Measurements from ENCODE around the gene NAA20. TPM values are rescaled to one million over a fixed set of nuclear protein-coding genes. Genes with fewer than 3 reads are reported as not detected.

The NAA20 gene
- total and polyA plus RNA-seq, 2 of the 13 experiments (the other 11 are each of a cell fraction or from before 2014, with no cell fraction given) = 81.9 to 82.8 TPM

- TF ChIP-seq IRF9 (CRISPR knock-in tag; IDR thresholded peaks at IDR 0.05; ENCODE audit: borderline replicate concordance) = no peak; the same call in 1 of the 2 replicates
- TF ChIP-seq YEATS4 (CRISPR knock-in tag; IDR thresholded peaks at IDR 0.05; ENCODE audit: borderline replicate concordance) = peak; percentile 74; the same call in 1 of the 2 replicates
- TF ChIP-seq NONO (IDR thresholded peaks at IDR 0.05) = no peak
- no peak for TF ChIP-seq NONO (CRISPR knock-in tag; conservative IDR thresholded peaks at IDR 0.05)
- TF ChIP-seq RERE (CRISPR knock-in tag; IDR thresholded peaks at IDR 0.05; ENCODE audit: low read depth) = no peak
- peak; percentile 55; the same call in 1 of the 2 replicates for TF ChIP-seq ZFP36L1 (CRISPR knock-in tag; IDR thresholded peaks at IDR 0.05)
- TF ChIP-seq, protein P1, sequence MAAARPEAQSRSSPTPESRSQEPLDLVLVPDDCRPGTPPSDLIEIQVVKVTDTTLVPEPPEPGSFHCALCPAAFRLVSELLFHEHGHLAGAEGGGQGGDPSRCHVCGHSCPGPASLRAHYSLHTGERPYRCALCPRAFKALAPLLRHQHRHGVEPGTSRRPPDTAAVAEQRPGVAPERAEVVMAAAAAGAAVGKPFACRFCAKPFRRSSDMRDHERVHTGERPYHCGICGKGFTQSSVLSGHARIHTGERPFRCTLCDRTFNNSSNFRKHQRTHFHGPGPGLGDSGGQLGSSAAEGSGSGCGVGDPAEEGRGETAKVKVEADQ (CRISPR knock-in tag; IDR thresholded peaks at IDR 0.05; ENCODE audit: borderline replicate concordance) = no peak
- peak; percentile 91 for TF ChIP-seq ELF3 (CRISPR knock-in tag; IDR thresholded peaks at IDR 0.05)
- peak; percentile 16; the same call in 1 of the 2 replicates for TF ChIP-seq SMC3 (IDR thresholded peaks at IDR 0.05; ENCODE audit: low read length)
- peak; percentile 96 for TF ChIP-seq RXRB (CRISPR knock-in tag; IDR thresholded peaks at IDR 0.05; ENCODE audit: borderline replicate concordance)
- TF ChIP-seq CREB1 (IDR thresholded peaks at IDR 0.05) = no peak
- no peak for TF ChIP-seq CREB1 (CRISPR knock-in tag; IDR thresholded peaks at IDR 0.05)
- peak; percentile 41; the same call in 1 of the 2 replicates for TF ChIP-seq ZNF878 (CRISPR knock-in tag; IDR thresholded peaks at IDR 0.05)
- peak; percentile 63; the same call in 1 of the 2 replicates for TF ChIP-seq TCF7 (IDR thresholded peaks at IDR 0.05; ENCODE audit: low read depth)
- no peak for TF ChIP-seq GZF1 (CRISPR knock-in tag; IDR thresholded peaks at IDR 0.05)
- 0 out of 2 replicates have a peak, but pooled peaks have one; percentile 38 for TF ChIP-seq HMG20B (CRISPR knock-in tag; conservative IDR thresholded peaks at IDR 0.05)
- TF ChIP-seq PCBP2 (optimal IDR thresholded peaks at IDR 0.05; ENCODE audit: low read depth, low read length, poor library complexity, severe bottlenecking) = peak; percentile 19
- peak; percentile 91; the same call in 1 of the 2 replicates for TF ChIP-seq HMG20A (CRISPR knock-in tag; IDR thresholded peaks at IDR 0.05; ENCODE audit: borderline replicate concordance)
- TF ChIP-seq MBD4 (IDR thresholded peaks at IDR 0.05; ENCODE audit: borderline replicate concordance, low read length) = peak; percentile 51; the same call in 1 of the 2 replicates
- TF ChIP-seq, protein P2, sequence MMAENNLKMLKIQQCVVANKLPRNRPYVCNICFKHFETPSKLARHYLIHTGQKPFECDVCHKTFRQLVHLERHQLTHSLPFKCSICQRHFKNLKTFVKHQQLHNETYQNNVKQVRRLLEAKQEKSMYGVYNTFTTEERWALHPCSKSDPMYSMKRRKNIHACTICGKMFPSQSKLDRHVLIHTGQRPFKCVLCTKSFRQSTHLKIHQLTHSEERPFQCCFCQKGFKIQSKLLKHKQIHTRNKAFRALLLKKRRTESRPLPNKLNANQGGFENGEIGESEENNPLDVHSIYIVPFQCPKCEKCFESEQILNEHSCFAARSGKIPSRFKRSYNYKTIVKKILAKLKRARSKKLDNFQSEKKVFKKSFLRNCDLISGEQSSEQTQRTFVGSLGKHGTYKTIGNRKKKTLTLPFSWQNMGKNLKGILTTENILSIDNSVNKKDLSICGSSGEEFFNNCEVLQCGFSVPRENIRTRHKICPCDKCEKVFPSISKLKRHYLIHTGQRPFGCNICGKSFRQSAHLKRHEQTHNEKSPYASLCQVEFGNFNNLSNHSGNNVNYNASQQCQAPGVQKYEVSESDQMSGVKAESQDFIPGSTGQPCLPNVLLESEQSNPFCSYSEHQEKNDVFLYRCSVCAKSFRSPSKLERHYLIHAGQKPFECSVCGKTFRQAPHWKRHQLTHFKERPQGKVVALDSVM (CRISPR knock-in tag; IDR thresholded peaks at IDR 0.05) = no peak
- TF ChIP-seq ZMYM4 (CRISPR knock-in tag; IDR thresholded peaks at IDR 0.05) = no peak
Observed at GRCh38 chr20:20010639-20011500, 6.3 kb upstream of the NAA20 start (continued).
